Activated CD8-positive, alpha-beta T cell treated with anti-CD3 and anti-CD28 coated beads, Interleukin-2, amount 10 ng/mL, durations not matched to agents 7 days and 5 days (primary cell): ENCODE measurements around the gene COX5A. TPM values are rescaled to one million over a fixed set of nuclear protein-coding genes. Genes with fewer than 3 reads are reported as not detected.
"Not testable (repeated sequence)": the region's sequence is repeated elsewhere in the genome, so short reads cannot be mapped to it uniquely, and the experiment has no call there.

ENCODE experiments used
- ATAC-seq: fragments of 150-1000 bp; cut with Tn5 transposase; one replicate; pipeline ENCODE4 v1.10.0; 2021; ENCODE audit warnings: moderate library complexity
- CTCF ChIA-PET: fragments of 350-600 bp; sonication (Branson Sonifier 250); formaldehyde crosslinking; loops from one replicate; lab custom pipeline; 2021; ENCODE audit warnings: antibody characterized with exemption; lab: Charles Lee
- POLR2A ChIA-PET: fragments of 350-600 bp; sonication (Branson Sonifier 250); formaldehyde crosslinking; loops from one replicate; lab custom pipeline; 2021; ENCODE audit warnings: antibody characterized with exemption; lab: Charles Lee
- DNase-seq: peaks from one replicate; pipeline ENCODE4 v3.0.0-alpha.2; 2020
- H3K27ac Mint-ChIP-seq: one replicate; pipeline ENCODE4 v1.8.0; 2021; ENCODE audit warnings: mild to moderate bottlenecking, mixed read lengths
- H3K27me3 Mint-ChIP-seq: one replicate; pipeline ENCODE4 v1.8.0; 2021; ENCODE audit warnings: low read depth, mixed read lengths
- H3K36me3 Mint-ChIP-seq: one replicate; pipeline ENCODE4 v1.8.0; 2021; ENCODE audit warnings: low read depth, mixed read lengths
- H3K4me1 Mint-ChIP-seq: one replicate; pipeline ENCODE4 v1.8.0; 2021; ENCODE audit warnings: low read depth, mixed read lengths
- H3K4me3 Mint-ChIP-seq: one replicate; pipeline ENCODE4 v1.8.0; 2021; ENCODE audit warnings: mild to moderate bottlenecking, mixed read lengths
- H3K9me3 Mint-ChIP-seq: one replicate; pipeline ENCODE4 v1.8.0; 2022; ENCODE audit warnings: mixed read lengths; ENCODE audit not compliant: insufficient read depth
- total RNA-seq, 2 experiments: library from RNA; stranded (reverse); gene quantifications; one replicate each; pipeline ENCODE4 v1.2.3, GENCODE V29; 2021

COX5A gene
- total RNA-seq, 2 experiments from 2014 or later = 305 to 313 TPM

GRCh38 chr15:74902295-74903075 is 35.4 kb downstream of the COX5A start:
- Mint-ChIP-seq H3K9me3 (no peaks in the 10 kb centered on the region), H3K27me3 (no peaks in the 10 kb centered on the region), H3K4me3 (no peak overlapping the region), H3K36me3 (peaks cover 57% of the 10 kb centered on the region), H3K4me1 (peaks cover 53% of the 10 kb centered on the region), H3K27ac (peak overlapping the region; percentile 37)
- ATAC-seq = no peak
- POLR2A ChIA-PET = interaction anchor here (0.6 to 3.1 kb wide), 9 partner anchors 9 to 169 kb away, joined by 3 to 18 read pairs (median 5); partner anchors contain the start of genes MPI and ULK3
- CTCF ChIA-PET = interaction anchor here (0.6 to 7.9 kb wide), 53 partner anchors 10 to 531 kb away, joined by 3 to 103 read pairs (median 6); partner anchors contain the start of genes CPLX3, MPI, RPP25 and SCAMP2
- DNase-seq = no peak

GRCh38 chr15:74901612-74902063 is 36.2 kb downstream of the COX5A start:
- DNase-seq (peak; percentile 76), ATAC-seq (peak; percentile 50)
- ChIA-PET POLR2A (interaction anchor here (0.6 to 3.1 kb wide), 11 partner anchors 9 to 168 kb away, joined by 3 to 18 read pairs (median 5); partner anchors contain the start of genes MPI and ULK3), CTCF (interaction anchor here (0.6 to 7.9 kb wide), 56 partner anchors 9 to 530 kb away, joined by 3 to 103 read pairs (median 6); partner anchors contain the start of genes C15orf39, CPLX3, MPI and RPP25)
- H3K36me3 Mint-ChIP-seq = peaks cover 61% of the 10 kb centered on the region
- H3K9me3 Mint-ChIP-seq = no peaks in the 10 kb centered on the region
- H3K27me3 Mint-ChIP-seq = no peaks in the 10 kb centered on the region
- peaks cover 48% of the 10 kb centered on the region for H3K4me1 Mint-ChIP-seq
- no peak overlapping the region for H3K4me3 Mint-ChIP-seq
- peak overlapping the region; percentile 46 for H3K27ac Mint-ChIP-seq

DNA sequence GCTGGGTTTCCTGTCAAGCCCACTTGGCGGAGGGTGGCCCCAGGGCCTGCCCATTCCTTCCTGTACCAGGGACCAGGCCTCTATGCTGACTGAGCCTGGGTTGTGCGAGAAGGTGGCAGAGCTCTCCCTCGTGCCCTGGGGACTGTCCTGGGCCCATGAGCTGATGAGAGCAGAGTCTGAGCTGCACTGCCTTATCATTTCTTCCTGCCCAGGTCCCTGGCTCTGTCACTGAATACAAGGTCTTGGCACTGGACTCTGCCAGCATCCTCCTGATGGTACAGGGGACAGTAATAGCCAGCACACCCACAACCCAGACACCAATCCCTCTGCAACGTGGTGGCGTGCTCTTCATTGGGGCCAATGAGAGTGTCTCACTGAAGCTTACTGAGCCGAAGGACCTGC is 40.6 kb downstream of the COX5A start:
- ATAC-seq = no peak
- H3K9me3 Mint-ChIP-seq = no peaks in the 10 kb centered on the region
- no peak for DNase-seq
- POLR2A ChIA-PET = interaction anchor here (1.5 to 3.0 kb wide), 3 partner anchors 9 to 70 kb away, joined by 3 to 16 read pairs (median 4); partner anchors contain the start of gene FAM219B
- no peak overlapping the region for H3K27ac Mint-ChIP-seq
- peaks cover 54% of the 10 kb centered on the region for H3K36me3 Mint-ChIP-seq
- CTCF ChIA-PET = interaction anchor here (0.9 to 7.9 kb wide), 5 partner anchors 9 to 127 kb away, joined by 3 to 103 read pairs (median 5); partner anchors contain the start of genes FAM219B and ULK3
- peaks cover 49% of the 10 kb centered on the region for H3K4me1 Mint-ChIP-seq
- H3K27me3 Mint-ChIP-seq = no peaks in the 10 kb centered on the region
- H3K4me3 Mint-ChIP-seq = no peak overlapping the region

- no peak overlapping the region for H3K27ac Mint-ChIP-seq
- H3K4me3 Mint-ChIP-seq = no peak overlapping the region
- no peaks in the 10 kb centered on the region for H3K9me3 Mint-ChIP-seq
- ChIA-PET POLR2A (interaction anchor here (1.0 to 3.0 kb wide), 5 partner anchors 10 to 28 kb away, joined by 3 to 16 read pairs (median 5); partner anchors contain the start of gene FAM219B), CTCF (interaction anchor here (0.6 to 7.9 kb wide), 2 partner anchors 26 to 126 kb away, joined by 3 to 103 read pairs; no protein-coding TSS in a partner anchor)
- H3K4me1 Mint-ChIP-seq = peaks cover 48% of the 10 kb centered on the region
- ATAC-seq (no peak), DNase-seq (no peak)
- no peaks in the 10 kb centered on the region for H3K27me3 Mint-ChIP-seq
- H3K36me3 Mint-ChIP-seq = peaks cover 54% of the 10 kb centered on the region
Measured at GRCh38 chr15:74896316-74896715, 41.6 kb downstream of the COX5A start.

GRCh38 chr15:74895830-74896229 is 42.0 kb downstream of the COX5A start:
- Mint-ChIP-seq H3K9me3 (no peaks in the 10 kb centered on the region), H3K4me1 (peaks cover 48% of the 10 kb centered on the region), H3K27me3 (no peaks in the 10 kb centered on the region), H3K36me3 (peaks cover 54% of the 10 kb centered on the region), H3K4me3 (no peak overlapping the region), H3K27ac (peak overlapping the region; percentile 43)
- ChIA-PET CTCF (interaction anchor here (0.6 to 7.9 kb wide), 3 partner anchors 25 to 126 kb away, joined by 3 to 103 read pairs (median 3); no protein-coding TSS in a partner anchor), POLR2A (interaction anchor here (1.0 to 3.0 kb wide), 5 partner anchors 11 to 28 kb away, joined by 3 to 16 read pairs (median 5); partner anchors contain the start of gene FAM219B)
- no peak for DNase-seq
- no peak for ATAC-seq

DNA sequence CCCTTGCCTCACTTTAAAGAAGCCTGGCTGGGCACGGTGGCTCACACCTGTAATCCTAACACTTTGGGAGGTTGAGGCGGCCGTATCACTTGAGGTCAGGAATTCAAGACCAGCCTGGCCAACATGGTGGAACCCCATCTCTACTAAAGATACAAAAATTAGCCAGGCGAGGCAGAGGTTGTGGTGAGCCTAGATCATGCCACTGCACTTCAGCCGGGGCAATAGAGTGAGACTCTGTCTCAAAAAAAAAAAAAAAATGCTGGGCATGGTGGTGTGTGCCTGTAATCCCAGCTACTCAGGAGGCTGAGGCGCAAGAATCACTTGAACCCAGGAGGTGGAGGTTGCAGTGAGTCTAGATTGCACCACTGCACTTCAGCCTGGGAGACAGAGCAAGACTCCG is 43.5 kb downstream of the COX5A start:
- H3K27ac Mint-ChIP-seq, H3K9me3 Mint-ChIP-seq, H3K4me3 Mint-ChIP-seq, H3K27me3 Mint-ChIP-seq, ATAC-seq, DNase-seq: not testable (repeated sequence)
- Mint-ChIP-seq H3K4me1 (peaks cover 57% of the 10 kb centered on the region), H3K36me3 (peaks cover 48% of the 10 kb centered on the region)
- POLR2A ChIA-PET = interaction anchor here (1.3 to 1.6 kb wide), 2 partner anchors 21 to 25 kb away, joined by 4 to 5 read pairs; partner anchors contain the start of gene SCAMP2
- CTCF ChIA-PET = interaction anchor here (1.1 to 3.1 kb wide), 5 partner anchors 7 to 273 kb away, joined by 3 to 40 read pairs (median 9); partner anchors contain the start of gene ULK3

GRCh38 chr15:74893627-74894026 is 44.2 kb downstream of the COX5A start:
- Mint-ChIP-seq H3K36me3 (peaks cover 46% of the 10 kb centered on the region), H3K9me3 (no peaks in the 10 kb centered on the region), H3K4me3 (peak overlapping the region; percentile 64), H3K27me3 (no peaks in the 10 kb centered on the region), H3K4me1 (peaks cover 56% of the 10 kb centered on the region), H3K27ac (peak overlapping the region; percentile 96)
- ATAC-seq = peak; percentile 58
- CTCF ChIA-PET = interaction anchor here (0.9 to 3.1 kb wide), 12 partner anchors 8 to 272 kb away, joined by 3 to 40 read pairs (median 6); partner anchors contain the start of genes FAM219B and ULK3
- POLR2A ChIA-PET = interaction anchor here (0.6 to 1.5 kb wide), 5 partner anchors 8 to 57 kb away, joined by 3 to 5 read pairs (median 4); partner anchors contain the start of genes FAM219B and SCAMP2
- peak; percentile 77 for DNase-seq

DNA sequence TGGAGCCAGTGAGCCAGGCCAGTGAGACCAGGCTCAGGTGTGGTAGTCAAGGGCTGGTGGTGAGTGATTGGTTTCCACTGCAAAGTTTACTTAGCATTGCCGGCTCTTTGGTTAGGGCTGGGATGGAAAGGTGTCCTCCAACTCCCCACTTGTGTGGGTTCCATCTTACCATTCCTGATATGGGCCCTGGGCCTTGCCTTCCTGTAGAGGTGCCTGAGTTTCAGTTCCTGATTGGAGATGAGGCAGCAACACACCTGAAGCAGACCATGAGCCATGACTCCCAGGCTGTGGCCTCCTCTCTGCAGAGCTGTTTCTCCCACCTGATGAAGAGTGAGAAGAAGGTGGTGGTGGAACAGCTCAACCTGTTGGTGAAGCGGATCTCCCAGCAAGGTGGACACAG is 44.9 kb downstream of the COX5A start:
- peaks cover 56% of the 10 kb centered on the region for H3K4me1 Mint-ChIP-seq

GRCh38 chr15:74892313-74892712 is 45.6 kb downstream of the COX5A start:
- H3K4me3 Mint-ChIP-seq = no peak overlapping the region
- ChIA-PET POLR2A (interaction anchor here (1.5 kb wide), 1 partner anchor 10 kb away, joined by 5 read pairs; no protein-coding TSS in a partner anchor), CTCF (interaction anchor here (0.7 to 3.1 kb wide), 7 partner anchors 9 to 111 kb away, joined by 3 to 40 read pairs (median 8); partner anchors contain the start of gene FAM219B)
- H3K27ac Mint-ChIP-seq = peak overlapping the region; percentile 96
- H3K27me3 Mint-ChIP-seq = no peaks in the 10 kb centered on the region
- peaks cover 43% of the 10 kb centered on the region for H3K36me3 Mint-ChIP-seq
- DNase-seq = no peak
- H3K9me3 Mint-ChIP-seq = no peaks in the 10 kb centered on the region
- no peak for ATAC-seq
- H3K4me1 Mint-ChIP-seq = peaks cover 56% of the 10 kb centered on the region

More for the DNA sequence above, 44.9 kb downstream of the COX5A start:
- CTCF ChIA-PET = interaction anchor here (0.9 to 3.1 kb wide), 10 partner anchors 8 to 112 kb away, joined by 3 to 40 read pairs (median 8); partner anchors contain the start of genes FAM219B and ULK3
- ATAC-seq (no peak), DNase-seq (no peak)
- no peaks in the 10 kb centered on the region for H3K9me3 Mint-ChIP-seq
- peak overlapping the region; percentile 64 for H3K4me3 Mint-ChIP-seq
- no peaks in the 10 kb centered on the region for H3K27me3 Mint-ChIP-seq
- peak overlapping the region; percentile 96 for H3K27ac Mint-ChIP-seq
- POLR2A ChIA-PET = interaction anchor here (1.0 to 1.5 kb wide), 2 partner anchors 9 to 14 kb away, joined by 3 to 5 read pairs; partner anchors contain the start of gene FAM219B
- peaks cover 46% of the 10 kb centered on the region for H3K36me3 Mint-ChIP-seq

GRCh38 chr15:74891469-74891868 is 46.4 kb downstream of the COX5A start:
- H3K4me1 Mint-ChIP-seq = peaks cover 53% of the 10 kb centered on the region
- peak overlapping the region; percentile 91 for H3K4me3 Mint-ChIP-seq
- H3K36me3 Mint-ChIP-seq = peaks cover 37% of the 10 kb centered on the region
- ATAC-seq (no peak), DNase-seq (no peak)
- no peaks in the 10 kb centered on the region for H3K27me3 Mint-ChIP-seq
- POLR2A ChIA-PET = interaction anchor here (1.5 kb wide), 1 partner anchor 107 kb away, joined by 3 read pairs; no protein-coding TSS in a partner anchor
- no peak overlapping the region for H3K27ac Mint-ChIP-seq
- CTCF ChIA-PET = interaction anchor here (1.6 to 3.1 kb wide), 3 partner anchors 10 to 110 kb away, joined by 3 to 40 read pairs (median 14); partner anchors contain the start of gene FAM219B
- H3K9me3 Mint-ChIP-seq = no peaks in the 10 kb centered on the region
